Skin of body (tissue), 2 donors: ENCODE results near the gene TUBB. TPM values are rescaled to one million over a fixed set of nuclear protein-coding genes. Genes with fewer than 3 reads are reported as not detected.
A peak's percentile ranks its signal among the peaks of the same experiment; 100 is the strongest.
"Not testable (repeated sequence)": the region's sequence is repeated elsewhere in the genome, so short reads cannot be mapped to it uniquely, and the experiment has no call there.

ENCODE experiments used
- DNase-seq: peaks from one replicate; lab custom pipeline; 2025; lab: John Stamatoyannopoulos, UW
- total RNA-seq: library from RNA; depleted of rRNA; stranded (reverse); fragments of >200 nt; gene quantifications from one replicate; pipeline ENCODE4 v1.2.3, GENCODE V29; 2014

The TUBB gene
- total RNA-seq, 1 donor from 2014 or later: 296 TPM

DNA sequence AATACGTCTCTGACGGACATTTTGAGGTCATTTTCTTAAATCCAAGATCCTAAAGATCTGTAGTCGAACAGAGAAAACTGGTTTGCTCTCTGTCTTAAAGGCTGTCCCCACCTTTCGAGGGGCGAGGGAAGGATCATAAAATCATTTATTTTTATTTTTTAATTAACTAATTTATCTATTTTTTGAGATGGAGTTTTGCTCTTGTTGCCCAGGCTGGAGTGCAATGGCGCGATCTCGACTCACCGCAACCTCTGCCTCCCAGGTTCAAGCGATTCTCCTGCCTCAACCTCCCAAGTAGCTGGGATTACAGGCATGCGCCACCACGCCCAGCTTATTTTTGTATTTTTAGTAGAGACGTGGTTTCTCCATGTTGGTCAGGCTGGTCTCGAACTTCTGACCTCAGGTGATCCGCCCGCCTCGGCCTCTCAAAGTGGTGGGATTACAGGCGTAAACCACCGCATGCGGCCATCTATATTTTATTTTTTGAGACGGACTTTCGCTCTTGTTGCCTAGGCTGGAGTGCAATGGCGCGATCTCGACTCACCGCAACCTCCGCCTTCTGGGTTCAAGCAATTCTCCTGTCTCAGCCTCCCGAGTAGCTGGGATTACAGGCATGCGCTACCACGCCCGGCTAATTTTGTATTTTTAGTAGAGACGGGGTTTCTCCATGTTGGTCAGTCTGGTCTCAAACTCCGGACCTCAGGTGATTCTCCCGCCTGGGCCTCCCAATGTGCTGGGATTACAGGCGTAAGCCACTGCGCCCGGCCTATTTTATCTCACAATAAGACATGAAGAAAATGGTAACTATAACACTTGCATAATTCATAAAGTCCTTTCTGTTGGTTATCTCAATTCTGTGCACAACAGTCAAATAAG lies 2.1 kb upstream of the TUBB start:
- DNase-seq: not testable (repeated sequence)

DNA sequence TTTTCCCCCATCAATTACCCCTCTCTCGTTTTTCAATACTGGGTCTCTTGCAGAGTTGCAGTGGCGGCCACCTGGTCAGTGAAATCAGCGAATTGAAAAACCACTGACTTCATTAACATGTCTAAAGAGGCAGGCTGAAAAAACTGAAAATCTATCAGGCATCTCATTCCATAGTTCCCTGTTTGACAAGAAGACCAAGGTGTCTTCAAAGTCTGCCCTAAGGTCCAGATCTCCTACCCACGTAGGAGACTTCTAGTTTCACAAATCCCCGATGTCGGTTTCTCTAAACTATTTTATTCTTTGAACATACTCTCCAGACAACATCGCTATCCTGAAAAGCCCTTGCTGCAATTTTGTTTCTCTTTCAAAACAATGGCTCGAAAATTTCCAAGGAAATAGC lies 796 bp upstream of the TUBB start:
- peak; percentile 43 for DNase-seq

DNA sequence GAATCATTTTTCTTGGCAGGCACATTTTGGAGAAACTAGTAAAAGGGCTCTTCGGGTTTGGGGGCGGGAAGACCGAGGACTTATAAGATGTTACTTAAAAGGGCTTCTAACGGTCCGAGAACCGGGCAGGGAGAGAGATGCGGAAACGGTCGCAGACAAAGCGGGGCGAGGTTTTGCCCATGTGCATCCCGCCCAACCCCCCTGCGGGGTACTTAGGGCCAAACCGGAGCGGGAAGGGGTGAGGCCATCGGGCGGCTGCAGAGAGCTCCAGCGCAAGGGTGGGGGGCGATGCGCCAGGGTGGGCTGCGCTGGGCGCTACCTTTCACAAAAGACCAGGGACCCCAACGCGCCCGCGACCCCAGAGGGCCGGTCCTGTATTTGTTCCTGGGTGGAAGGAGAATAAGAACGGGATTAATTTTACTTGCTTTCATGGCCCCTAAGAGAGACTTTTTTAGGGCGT lies 616 bp downstream of the TUBB start:
- DNase-seq: peak; percentile 58

DNA sequence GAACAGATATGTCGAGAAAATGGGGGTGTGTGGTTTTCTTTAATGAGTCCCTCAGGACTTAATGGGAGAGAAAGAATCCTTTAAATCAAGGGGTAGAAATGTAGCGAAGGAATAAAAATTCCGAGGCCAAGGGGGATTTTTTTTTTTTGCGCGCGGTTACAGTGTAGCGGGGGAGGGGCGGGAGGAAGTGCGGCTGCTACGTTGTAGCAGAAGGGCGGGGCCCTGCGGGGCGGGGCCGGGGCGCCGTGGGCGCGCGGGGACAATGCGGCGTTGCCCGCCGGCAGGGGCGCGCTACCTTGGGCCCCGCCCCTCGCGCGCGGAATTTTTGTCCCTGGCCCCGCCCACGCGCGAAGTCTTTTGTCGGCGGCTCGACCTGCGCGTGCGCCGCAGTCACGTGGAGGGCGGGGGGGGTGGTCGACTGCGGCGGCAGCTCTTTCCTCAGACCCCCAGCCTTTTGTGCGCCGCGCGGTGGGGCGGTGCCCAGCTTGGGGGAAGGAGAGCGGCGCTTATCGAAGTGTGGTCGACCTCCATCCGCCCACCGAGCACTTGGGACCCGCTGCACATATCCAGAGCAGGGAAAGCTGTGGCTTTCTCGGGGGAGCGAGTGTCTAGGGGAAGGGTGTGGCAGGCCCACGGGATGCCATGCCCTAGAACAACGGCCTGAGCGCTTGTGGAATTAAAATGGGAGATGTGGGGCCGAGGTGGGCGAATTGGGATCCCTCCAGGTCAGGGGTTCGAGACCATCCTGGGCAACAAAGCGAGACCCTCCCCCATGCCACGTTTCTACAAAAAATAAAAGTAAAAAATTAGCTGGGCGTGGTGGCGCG lies 1.3 kb downstream of the TUBB start:
- peak; percentile 88 for DNase-seq

DNA sequence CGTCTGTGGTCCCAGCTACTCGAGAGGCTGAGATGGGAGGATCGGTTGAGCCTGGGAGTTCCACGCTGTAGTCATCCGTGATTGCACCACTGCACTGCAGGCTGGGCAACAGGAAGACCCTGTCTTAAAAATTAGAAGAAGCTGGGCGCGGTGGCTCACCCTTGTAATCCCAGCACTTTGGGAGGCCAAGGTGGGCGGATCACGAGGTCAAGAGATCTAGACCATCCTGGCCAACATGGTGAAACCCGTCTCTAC lies 1.8 kb downstream of the TUBB start:
- DNase-seq: not testable (repeated sequence)

DNA sequence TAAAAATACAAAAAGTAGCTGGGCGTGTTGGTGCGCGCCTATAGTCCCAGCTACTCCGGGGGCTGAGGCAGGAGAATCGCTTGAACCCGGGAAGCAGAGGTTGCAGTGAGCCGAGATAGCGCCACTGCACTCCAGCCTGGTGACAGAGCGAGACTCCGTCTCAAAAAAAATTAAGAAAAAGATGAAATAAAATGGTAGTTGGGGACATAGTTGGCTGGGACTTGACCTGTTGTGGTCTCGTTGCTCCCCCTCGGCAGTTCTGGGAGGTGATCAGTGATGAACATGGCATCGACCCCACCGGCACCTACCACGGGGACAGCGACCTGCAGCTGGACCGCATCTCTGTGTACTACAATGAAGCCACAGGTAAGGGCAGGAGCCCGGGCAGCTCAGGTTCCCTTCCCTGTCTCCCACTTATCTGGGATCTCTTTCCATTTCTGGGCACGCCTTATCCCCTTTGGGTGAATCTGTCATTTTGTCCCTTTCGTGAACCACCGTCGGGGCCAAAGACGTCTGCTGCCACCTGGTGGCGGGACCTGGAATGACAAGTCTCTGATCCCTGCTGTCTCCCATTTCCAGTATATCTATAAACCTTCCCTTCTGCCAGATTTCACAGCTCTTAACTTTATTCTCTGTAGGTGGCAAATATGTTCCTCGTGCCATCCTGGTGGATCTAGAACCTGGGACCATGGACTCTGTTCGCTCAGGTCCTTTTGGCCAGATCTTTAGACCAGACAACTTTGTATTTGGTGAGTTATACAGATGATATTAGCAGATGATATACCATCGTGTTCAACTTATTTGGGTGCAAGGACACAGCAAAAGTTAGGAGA lies 2.3 kb downstream of the TUBB start:
- DNase-seq: peak; percentile 71

DNA sequence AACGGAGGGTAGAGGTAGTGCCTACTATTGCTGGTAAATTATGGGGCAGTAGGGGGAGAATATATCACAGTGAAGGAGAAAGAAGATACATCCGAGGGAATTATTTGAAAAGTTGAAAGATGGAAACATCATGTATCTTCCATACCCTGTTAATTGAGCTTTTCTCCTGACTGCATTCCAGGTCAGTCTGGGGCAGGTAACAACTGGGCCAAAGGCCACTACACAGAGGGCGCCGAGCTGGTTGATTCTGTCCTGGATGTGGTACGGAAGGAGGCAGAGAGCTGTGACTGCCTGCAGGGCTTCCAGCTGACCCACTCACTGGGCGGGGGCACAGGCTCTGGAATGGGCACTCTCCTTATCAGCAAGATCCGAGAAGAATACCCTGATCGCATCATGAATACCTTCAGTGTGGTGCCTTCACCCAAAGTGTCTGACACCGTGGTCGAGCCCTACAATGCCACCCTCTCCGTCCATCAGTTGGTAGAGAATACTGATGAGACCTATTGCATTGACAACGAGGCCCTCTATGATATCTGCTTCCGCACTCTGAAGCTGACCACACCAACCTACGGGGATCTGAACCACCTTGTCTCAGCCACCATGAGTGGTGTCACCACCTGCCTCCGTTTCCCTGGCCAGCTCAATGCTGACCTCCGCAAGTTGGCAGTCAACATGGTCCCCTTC lies 3.1 kb downstream of the TUBB start:
- DNase-seq: not testable (repeated sequence)

DNA sequence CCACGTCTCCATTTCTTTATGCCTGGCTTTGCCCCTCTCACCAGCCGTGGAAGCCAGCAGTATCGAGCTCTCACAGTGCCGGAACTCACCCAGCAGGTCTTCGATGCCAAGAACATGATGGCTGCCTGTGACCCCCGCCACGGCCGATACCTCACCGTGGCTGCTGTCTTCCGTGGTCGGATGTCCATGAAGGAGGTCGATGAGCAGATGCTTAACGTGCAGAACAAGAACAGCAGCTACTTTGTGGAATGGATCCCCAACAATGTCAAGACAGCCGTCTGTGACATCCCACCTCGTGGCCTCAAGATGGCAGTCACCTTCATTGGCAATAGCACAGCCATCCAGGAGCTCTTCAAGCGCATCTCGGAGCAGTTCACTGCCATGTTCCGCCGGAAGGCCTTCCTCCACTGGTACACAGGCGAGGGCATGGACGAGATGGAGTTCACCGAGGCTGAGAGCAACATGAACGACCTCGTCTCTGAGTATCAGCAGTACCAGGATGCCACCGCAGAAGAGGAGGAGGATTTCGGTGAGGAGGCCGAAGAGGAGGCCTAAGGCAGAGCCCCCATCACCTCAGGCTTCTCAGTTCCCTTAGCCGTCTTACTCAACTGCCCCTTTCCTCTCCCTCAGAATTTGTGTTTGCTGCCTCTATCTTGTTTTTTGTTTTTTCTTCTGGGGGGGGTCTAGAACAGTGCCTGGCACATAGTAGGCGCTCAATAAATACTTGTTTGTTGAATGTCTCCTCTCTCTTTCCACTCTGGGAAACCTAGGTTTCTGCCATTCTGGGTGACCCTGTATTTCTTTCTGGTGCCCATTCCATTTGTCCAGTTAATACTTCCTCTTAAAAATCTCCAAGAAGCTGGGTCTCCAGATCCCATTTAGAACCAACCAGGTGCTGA lies 3.9 kb downstream of the TUBB start:
- DNase-seq: not testable (repeated sequence)

DNA sequence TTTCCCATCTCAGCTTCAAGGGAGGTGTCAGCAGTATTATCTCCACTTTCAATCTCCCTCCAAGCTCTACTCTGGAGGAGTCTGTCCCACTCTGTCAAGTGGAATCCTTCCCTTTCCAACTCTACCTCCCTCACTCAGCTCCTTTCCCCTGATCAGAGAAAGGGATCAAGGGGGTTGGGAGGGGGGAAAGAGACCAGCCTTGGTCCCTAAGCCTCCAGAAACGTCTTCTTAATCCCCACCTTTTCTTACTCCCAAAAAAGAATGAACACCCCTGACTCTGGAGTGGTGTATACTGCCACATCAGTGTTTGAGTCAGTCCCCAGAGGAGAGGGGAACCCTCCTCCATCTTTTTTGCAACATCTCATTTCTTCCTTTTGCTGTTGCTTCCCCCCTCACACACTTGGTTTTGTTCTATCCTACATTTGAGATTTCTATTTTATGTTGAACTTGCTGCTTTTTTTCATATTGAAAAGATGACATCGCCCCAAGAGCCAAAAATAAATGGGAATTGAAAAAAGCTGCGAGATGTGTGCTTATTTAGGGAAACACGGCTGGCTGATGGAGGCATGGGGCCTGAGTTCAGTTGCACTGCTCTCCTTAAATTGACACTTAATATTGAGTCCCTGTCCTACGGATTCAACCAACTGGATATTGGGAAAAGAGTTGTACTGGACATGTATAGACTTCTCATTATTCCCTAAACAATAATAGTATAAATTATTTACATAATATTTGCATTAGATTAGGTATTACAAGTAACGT lies 4.9 kb downstream of the TUBB start:
- DNase-seq: no peak

DNA sequence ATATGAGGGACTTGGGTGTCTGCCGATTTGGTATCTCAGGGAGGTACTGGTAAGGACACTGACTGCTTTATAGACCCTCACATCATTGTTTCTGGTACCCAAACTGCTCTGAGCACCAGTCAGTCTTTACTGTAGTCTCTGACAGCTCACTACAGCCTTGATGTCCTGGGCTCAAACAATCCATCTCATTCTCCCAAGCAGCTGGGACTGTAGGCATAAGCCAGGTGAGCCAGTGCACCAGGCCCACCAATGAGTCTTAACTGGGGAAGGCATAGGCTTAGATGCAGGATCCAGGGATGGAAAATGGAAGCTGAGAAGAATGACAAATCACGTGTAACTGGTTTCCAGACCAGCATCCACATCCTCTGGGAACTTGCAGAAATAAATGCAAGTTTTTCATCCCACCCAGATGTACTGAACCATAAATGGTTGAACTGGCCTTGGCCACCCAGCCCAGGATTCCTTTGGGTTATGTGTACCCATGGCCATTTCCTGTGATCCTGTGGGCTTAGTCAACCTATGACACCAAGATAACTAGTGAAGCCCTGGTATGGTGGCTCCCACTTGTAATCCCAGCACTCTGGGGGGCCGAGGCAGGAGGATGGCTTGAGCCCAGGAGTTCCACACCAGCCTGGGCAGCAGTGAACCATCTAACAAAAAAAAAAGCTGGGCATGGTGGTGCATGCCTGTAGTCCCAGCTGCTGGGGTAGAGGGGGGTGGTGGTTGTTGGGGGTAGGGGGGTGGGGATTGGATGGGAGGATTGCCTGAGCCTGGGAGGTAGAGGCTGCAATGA lies 5.8 kb downstream of the TUBB start:
- DNase-seq: no peak

DNA sequence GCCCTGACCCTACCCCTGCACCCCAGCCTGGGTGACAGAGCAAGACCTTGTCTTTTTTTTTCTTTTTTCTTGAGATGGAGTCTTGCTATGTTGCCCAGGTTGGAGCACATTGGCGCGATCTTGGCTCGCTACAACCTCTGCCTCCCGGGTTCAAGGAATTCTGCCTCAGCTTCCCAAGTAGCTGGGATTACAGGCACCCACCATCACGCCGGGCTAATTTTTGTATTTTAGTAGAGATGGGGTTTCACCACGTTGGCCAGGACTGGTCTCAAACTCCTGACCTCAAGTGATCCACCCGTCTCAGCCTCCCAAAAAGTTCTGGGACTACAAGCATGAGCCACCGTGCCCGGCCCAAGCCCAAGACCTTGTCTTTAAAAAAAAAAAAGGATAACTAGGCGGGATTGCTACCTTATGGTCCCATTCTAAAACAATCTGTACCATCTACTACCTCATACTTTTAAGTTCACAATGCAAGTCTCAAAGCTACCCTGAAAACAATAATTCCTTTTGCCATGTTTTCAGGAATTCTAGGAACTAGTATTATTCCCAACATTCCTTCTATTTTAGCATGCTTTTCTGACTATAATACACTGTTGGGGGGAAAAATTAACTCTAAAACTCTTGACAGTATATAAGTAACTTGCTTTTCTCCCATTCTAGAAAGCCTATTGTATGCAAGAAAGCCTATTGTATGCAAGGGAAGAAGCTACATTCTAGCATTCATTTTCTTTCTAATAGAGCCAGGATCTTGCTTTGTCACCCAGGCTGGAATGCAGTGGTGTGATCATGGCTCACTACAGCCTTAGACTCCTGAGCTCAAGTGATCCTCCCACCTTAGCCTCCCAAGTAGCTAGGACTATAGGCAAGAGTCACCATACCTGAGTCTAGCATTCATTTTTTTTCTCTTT lies 6.6 kb downstream of the TUBB start:
- no peak for DNase-seq

DNA sequence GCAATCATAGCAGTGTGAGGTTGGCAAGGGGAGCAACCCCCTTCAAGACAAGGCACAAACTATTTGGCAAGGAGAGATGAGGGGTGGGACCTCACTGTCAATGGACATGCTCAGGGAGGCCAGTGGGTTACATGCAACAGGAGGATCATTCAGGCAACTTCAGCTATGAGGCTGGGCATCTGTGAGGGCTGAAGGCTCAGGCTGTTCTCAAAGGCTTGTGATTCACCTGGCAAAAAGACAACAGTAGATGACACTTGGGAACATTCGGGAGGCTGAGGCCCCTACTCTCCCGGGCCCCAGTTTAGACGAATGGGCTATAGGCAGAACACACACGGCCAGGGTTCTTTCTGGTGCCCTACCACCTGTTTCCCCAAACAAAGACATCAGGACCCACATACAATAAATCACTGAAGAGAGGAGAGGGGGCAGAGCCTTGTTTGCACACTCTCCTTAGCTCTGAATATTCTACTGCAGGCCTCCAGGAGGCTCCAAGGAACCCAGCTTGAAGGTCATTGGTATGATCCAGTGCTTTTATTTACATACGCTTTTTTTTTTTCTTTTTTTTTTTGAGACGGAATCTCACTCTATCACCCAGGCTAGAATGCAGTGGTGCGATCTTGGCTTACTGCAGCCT lies 7.9 kb downstream of the TUBB start:
- no peak for DNase-seq

DNA sequence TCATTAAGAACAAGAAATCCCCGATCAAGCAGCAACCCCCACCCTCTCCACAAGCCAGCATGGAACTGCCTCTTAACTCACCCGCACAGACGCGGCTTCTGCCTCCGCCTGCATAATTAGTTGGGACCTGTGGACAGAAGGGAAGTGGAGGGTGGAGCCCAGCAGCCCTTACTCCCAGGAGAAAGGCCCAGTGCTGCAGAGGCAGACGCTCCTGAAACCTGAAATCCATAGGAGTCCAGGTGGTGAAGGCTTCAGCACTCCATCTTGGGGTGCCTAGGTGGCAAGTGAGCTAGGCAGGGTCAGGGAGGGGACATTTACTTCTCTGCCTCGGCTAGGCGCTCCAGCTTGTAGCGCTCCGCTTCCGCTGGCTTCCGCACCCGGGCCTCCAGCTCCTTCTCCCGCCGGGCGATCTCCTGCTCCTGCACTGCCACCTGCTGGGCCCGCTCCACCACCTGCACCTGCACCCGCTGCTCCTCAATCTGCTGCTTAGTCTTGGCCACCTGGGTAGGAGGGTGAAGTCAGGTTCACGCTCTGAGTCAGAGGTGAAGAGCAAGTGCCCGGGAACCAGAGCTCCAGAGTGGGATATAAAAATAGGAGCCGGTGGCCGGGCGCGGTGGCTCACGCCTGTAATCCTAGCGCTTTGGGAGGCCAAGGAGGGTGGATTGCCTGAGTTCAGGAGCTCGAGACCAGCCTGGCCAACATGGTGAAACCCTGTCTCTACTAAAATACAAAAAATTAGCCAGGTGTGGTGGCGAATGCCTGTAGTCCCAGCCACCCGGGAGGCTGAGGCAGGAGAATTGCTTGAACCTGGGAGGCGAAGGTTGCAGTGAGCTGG lies 10.7 kb downstream of the TUBB start:
- DNase-seq: no peak

DNA sequence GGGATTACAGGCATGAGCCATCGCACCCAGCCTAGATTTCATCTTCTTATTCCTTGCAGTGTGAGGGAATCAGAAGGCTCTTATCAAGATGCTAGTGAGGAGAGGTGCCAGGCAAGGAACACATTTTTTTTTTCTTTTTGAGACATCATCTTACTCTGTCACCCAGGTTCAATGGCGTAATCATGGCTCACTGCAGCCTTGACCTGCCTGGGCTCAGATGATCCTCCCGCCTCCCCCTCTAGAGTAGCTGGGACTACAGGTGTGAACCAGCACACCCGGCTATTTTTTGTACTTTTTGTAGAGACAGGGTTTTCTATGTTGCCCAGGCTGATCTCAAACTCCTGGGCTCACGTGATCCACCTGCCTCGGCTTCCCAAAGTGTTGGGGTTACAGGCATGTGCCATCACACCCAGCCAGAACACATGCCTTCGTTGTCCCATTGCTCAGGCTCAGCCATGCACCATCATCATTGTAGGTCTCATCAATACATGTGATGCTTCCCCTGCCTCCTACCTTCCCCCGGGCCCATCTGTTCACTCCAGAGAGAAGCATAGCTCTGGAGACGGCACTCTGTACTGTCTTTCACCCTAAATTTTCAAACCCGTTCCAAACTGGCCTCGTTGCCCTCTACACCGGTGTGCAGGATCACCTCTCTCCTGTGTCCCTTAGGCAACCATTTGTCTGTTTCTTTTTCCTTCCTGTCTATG lies 12.2 kb downstream of the TUBB start:
- DNase-seq: no peak

DNA sequence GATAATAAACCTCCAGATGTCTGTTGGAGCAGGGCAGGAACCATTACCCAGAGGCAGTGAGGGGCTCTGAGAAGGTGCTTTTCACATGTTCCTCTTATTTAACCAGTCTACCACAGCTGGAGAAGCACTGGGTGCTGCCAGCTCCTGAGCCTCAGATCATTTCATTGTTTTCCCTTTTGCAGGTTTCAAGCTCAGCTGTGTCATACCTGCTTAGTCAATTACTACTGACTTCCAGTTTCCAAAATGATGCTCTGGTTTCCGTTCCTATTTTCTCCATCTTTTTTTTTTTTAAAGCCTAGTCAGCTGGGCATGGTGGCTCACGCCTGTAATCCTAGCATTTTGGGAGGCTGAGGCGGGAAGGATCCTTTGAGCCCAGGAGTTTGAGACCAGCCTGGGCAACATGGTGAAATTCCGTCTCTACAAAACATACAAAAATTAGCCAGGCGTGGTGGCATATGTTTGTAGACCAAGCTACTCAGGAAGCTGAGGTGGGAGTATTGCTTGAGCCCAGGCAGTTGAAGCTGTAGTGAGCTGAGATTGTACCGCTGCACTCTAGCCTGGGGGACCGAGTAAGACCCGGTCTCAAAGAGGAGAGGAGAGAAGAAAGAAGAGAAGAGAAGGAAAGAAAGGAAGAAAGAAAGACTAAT lies 15.6 kb downstream of the TUBB start:
- DNase-seq: no peak
